HG02884 (cell line): ENCODE data around the gene CMBL.
A peak's percentile ranks its signal among the peaks of the same experiment; 100 is the strongest.
"Not testable (repeated sequence)": the region's sequence is repeated elsewhere in the genome, so short reads cannot be mapped to it uniquely, and the experiment has no call there.

Source experiments
- ATAC-seq: cut with Tn5 transposase; IDR thresholded peaks from one replicate; pipeline ENCODE4 v1.9.1; 2021; ENCODE audit warnings: mild to moderate bottlenecking, moderate library complexity; ENCODE audit not compliant: unreplicated experiment

CMBL gene

GRCh38 chr5:10307206-10308148 lies at the start of gene CMBL:
Gene CMBL (minus strand): TSS chr5:10307902. CDS start chr5:10290762, 17,140 bp downstream.
- ATAC-seq: peak; percentile 74

GRCh38 chr5:10355071-10355889 lies 47.6 kb upstream of the CMBL start:
- no peak for ATAC-seq

GRCh38 chr5:10354048-10354872 lies 46.6 kb upstream of the CMBL start:
- peak; percentile 15 for ATAC-seq

GRCh38 chr5:10353241-10354047 lies 45.7 kb upstream of the CMBL start, which contains the start of gene MARCHF6:
Gene MARCHF6 (plus strand): TSS chr5:10353695. CDS start chr5:10353899, 204 bp downstream.
- peak; percentile 76 for ATAC-seq

- no peak for ATAC-seq
Measured at GRCh38 chr5:10352430-10353240, 44.9 kb upstream of the CMBL start.

- no peak for ATAC-seq
Measured at GRCh38 chr5:10351919-10352318, 44.2 kb upstream of the CMBL start.

GRCh38 chr5:10351199-10351905 lies 43.6 kb upstream of the CMBL start:
- ATAC-seq: no peak

GRCh38 chr5:10348258-10348657 lies 40.6 kb upstream of the CMBL start:
- ATAC-seq: no peak

GRCh38 chr5:10344461-10345106 lies 36.9 kb upstream of the CMBL start:
- not testable (repeated sequence) for ATAC-seq

- ATAC-seq: no peak
Measured at GRCh38 chr5:10343486-10343885, 35.8 kb upstream of the CMBL start.

- ATAC-seq: no peak
Measured at GRCh38 chr5:10339958-10340357, 32.3 kb upstream of the CMBL start.

GRCh38 chr5:10339058-10339811 lies 31.5 kb upstream of the CMBL start:
- ATAC-seq: no peak

GRCh38 chr5:10338686-10339057 lies 31.0 kb upstream of the CMBL start:
- ATAC-seq: no peak

GRCh38 chr5:10337986-10338385 lies 30.3 kb upstream of the CMBL start:
- ATAC-seq: no peak

GRCh38 chr5:10337107-10337506 lies 29.4 kb upstream of the CMBL start:
- ATAC-seq: no peak

- no peak for ATAC-seq
Measured at GRCh38 chr5:10335711-10336470, 28.2 kb upstream of the CMBL start.

GRCh38 chr5:10334831-10335230 lies 27.1 kb upstream of the CMBL start:
- no peak for ATAC-seq
